Measurements from ENCODE around the gene VPS35L.

- TF ChIP-seq, protein P1, sequence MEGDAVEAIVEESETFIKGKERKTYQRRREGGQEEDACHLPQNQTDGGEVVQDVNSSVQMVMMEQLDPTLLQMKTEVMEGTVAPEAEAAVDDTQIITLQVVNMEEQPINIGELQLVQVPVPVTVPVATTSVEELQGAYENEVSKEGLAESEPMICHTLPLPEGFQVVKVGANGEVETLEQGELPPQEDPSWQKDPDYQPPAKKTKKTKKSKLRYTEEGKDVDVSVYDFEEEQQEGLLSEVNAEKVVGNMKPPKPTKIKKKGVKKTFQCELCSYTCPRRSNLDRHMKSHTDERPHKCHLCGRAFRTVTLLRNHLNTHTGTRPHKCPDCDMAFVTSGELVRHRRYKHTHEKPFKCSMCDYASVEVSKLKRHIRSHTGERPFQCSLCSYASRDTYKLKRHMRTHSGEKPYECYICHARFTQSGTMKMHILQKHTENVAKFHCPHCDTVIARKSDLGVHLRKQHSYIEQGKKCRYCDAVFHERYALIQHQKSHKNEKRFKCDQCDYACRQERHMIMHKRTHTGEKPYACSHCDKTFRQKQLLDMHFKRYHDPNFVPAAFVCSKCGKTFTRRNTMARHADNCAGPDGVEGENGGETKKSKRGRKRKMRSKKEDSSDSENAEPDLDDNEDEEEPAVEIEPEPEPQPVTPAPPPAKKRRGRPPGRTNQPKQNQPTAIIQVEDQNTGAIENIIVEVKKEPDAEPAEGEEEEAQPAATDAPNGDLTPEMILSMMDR (IDR thresholded peaks at IDR 0.05) = no peak
- TF ChIP-seq POLR2A (IDR thresholded peaks at IDR 0.05) (no peak), POLR2AphosphoS5 (IDR thresholded peaks at IDR 0.05) (no peak)
These were observed 151.3 kb downstream of the VPS35L start for GRCh38 chr16:19706846-19707245.

All from prostate gland (tissue), 2 donors.